OCI-LY7 (cell line): ENCODE data around the gene GPR32.

Source experiments
- CTCF ChIP-seq: fragments of 200-600 bp; sonication (generic); conservative IDR thresholded peaks from 2 replicates; pipeline ENCODE4 v1.5.1; 2014; ENCODE audit warnings: mild to moderate bottlenecking, antibody characterized with exemption, low read length, moderate library complexity, mixed read lengths
- EZH2phosphoT487 ChIP-seq: fragments of 200-600 bp; sonication (generic); IDR thresholded peaks from 2 replicates; pipeline ENCODE4 v1.6.1; 2018; ENCODE audit warnings: low read depth, borderline replicate concordance, mild to moderate bottlenecking, mixed run types, antibody characterized with exemption, low read length, moderate library complexity, mixed read lengths

- TF ChIP-seq CTCF (no peak), EZH2phosphoT487 (no peak)
These were observed 5.9 kb upstream of the GPR32 start for GRCh38 chr19:50764409-50764808.
